Neuron (in vitro differentiated cells): ENCODE measurements around the gene OR11A1.

Experiments used
- H2AFZ ChIP-seq: one replicate; pipeline ENCODE4 v1.6.1; 2013; ENCODE audit warnings: low read depth, mild to moderate bottlenecking, inconsistent platforms, low read length, moderate library complexity
- H3K27me3 ChIP-seq: one replicate; pipeline ENCODE4 v1.6.1; 2013; ENCODE audit warnings: low read length; ENCODE audit not compliant: insufficient read depth
- H3K36me3 ChIP-seq: one replicate; pipeline ENCODE4 v1.6.1; 2013; ENCODE audit warnings: low read length; ENCODE audit not compliant: insufficient read depth
- H3K4me1 ChIP-seq: one replicate; pipeline ENCODE4 v1.6.1; 2013; ENCODE audit warnings: low read length; ENCODE audit not compliant: insufficient read depth
- H3K4me3 ChIP-seq: 2 replicates; pipeline ENCODE4 v1.5.1; 2013; ENCODE audit warnings: mild to moderate bottlenecking, low read length, moderate library complexity
- H3K9me3 ChIP-seq: one replicate; pipeline ENCODE4 v1.6.1; 2013; ENCODE audit warnings: low read length

Gene OR11A1

GRCh38 chr6:29490552-29490951 lies 33.7 kb upstream of the OR11A1 start:
- Histone ChIP-seq H3K9me3 (no peaks in the 10 kb centered on the region), H2AFZ (no peak overlapping the region), H3K4me3 (no peak overlapping the region), H3K4me1 (no peaks in the 10 kb centered on the region), H3K36me3 (no peaks in the 10 kb centered on the region), H3K27me3 (no peaks in the 10 kb centered on the region)

GRCh38 chr6:29490055-29490454 lies 33.2 kb upstream of the OR11A1 start:
- H3K4me1 ChIP-seq = no peaks in the 10 kb centered on the region
- no peak overlapping the region for H3K4me3 ChIP-seq
- no peaks in the 10 kb centered on the region for H3K36me3 ChIP-seq
- H3K27me3 ChIP-seq = no peaks in the 10 kb centered on the region
- no peak overlapping the region for H2AFZ ChIP-seq
- no peaks in the 10 kb centered on the region for H3K9me3 ChIP-seq

- Histone ChIP-seq H2AFZ (no peak overlapping the region), H3K9me3 (no peaks in the 10 kb centered on the region), H3K36me3 (no peaks in the 10 kb centered on the region), H3K4me1 (no peaks in the 10 kb centered on the region), H3K4me3 (no peak overlapping the region), H3K27me3 (no peaks in the 10 kb centered on the region)
Measured at GRCh38 chr6:29489286-29489685, 32.4 kb upstream of the OR11A1 start.

GRCh38 chr6:29488874-29489273 lies 32.0 kb upstream of the OR11A1 start:
- Histone ChIP-seq H3K4me3 (no peak overlapping the region), H3K36me3 (no peaks in the 10 kb centered on the region), H3K4me1 (no peaks in the 10 kb centered on the region), H3K27me3 (no peaks in the 10 kb centered on the region), H3K9me3 (no peaks in the 10 kb centered on the region), H2AFZ (no peak overlapping the region)

GRCh38 chr6:29487660-29488059 lies 30.8 kb upstream of the OR11A1 start, which contains the start of gene MAS1L:
Gene MAS1L (minus strand): TSS chr6:29487956. CDS start chr6:29487902, 54 bp downstream.
- Histone ChIP-seq H3K27me3 (no peaks in the 10 kb centered on the region), H3K9me3 (no peaks in the 10 kb centered on the region), H3K36me3 (no peaks in the 10 kb centered on the region), H3K4me1 (no peaks in the 10 kb centered on the region), H3K4me3 (no peak within 1 kb of the TSS), H2AFZ (no peak within 1 kb of the TSS)

- no peaks in the 10 kb centered on the region for H3K27me3 ChIP-seq
- no peak overlapping the region for H2AFZ ChIP-seq
- H3K36me3 ChIP-seq = no peaks in the 10 kb centered on the region
- no peaks in the 10 kb centered on the region for H3K4me1 ChIP-seq
- H3K9me3 ChIP-seq = no peaks in the 10 kb centered on the region
- H3K4me3 ChIP-seq = no peak overlapping the region
Measured at GRCh38 chr6:29487131-29487530, 30.3 kb upstream of the OR11A1 start.

GRCh38 chr6:29486577-29486976 lies 29.7 kb upstream of the OR11A1 start:
- H3K36me3 ChIP-seq = no peaks in the 10 kb centered on the region
- no peaks in the 10 kb centered on the region for H3K27me3 ChIP-seq
- H3K4me1 ChIP-seq = no peaks in the 10 kb centered on the region
- H3K9me3 ChIP-seq = no peaks in the 10 kb centered on the region
- no peak overlapping the region for H3K4me3 ChIP-seq
- no peak overlapping the region for H2AFZ ChIP-seq

- no peaks in the 10 kb centered on the region for H3K36me3 ChIP-seq
- no peak overlapping the region for H2AFZ ChIP-seq
- H3K9me3 ChIP-seq = no peaks in the 10 kb centered on the region
- no peak overlapping the region for H3K4me3 ChIP-seq
- no peaks in the 10 kb centered on the region for H3K27me3 ChIP-seq
- H3K4me1 ChIP-seq = no peaks in the 10 kb centered on the region
Measured at GRCh38 chr6:29483735-29484134, 26.9 kb upstream of the OR11A1 start.

GRCh38 chr6:29483186-29483585 lies 26.3 kb upstream of the OR11A1 start:
- H3K27me3 ChIP-seq = no peaks in the 10 kb centered on the region
- no peak overlapping the region for H2AFZ ChIP-seq
- H3K9me3 ChIP-seq = no peaks in the 10 kb centered on the region
- H3K4me3 ChIP-seq = no peak overlapping the region
- H3K4me1 ChIP-seq = no peaks in the 10 kb centered on the region
- no peaks in the 10 kb centered on the region for H3K36me3 ChIP-seq

GRCh38 chr6:29479560-29479959 lies 22.7 kb upstream of the OR11A1 start:
- Histone ChIP-seq H3K9me3 (no peaks in the 10 kb centered on the region), H3K4me1 (no peaks in the 10 kb centered on the region), H3K4me3 (no peak overlapping the region), H2AFZ (no peak overlapping the region), H3K27me3 (no peaks in the 10 kb centered on the region), H3K36me3 (no peaks in the 10 kb centered on the region)

- Histone ChIP-seq H3K9me3 (no peaks in the 10 kb centered on the region), H3K4me1 (no peaks in the 10 kb centered on the region), H3K4me3 (no peak overlapping the region), H3K27me3 (no peaks in the 10 kb centered on the region), H2AFZ (no peak overlapping the region), H3K36me3 (no peaks in the 10 kb centered on the region)
Measured at GRCh38 chr6:29478740-29479139, 21.9 kb upstream of the OR11A1 start.

GRCh38 chr6:29477923-29478450 lies 21.1 kb upstream of the OR11A1 start:
- H3K36me3 ChIP-seq = no peaks in the 10 kb centered on the region
- H3K4me1 ChIP-seq = no peaks in the 10 kb centered on the region
- H3K4me3 ChIP-seq = no peak overlapping the region
- H2AFZ ChIP-seq = no peak overlapping the region
- no peaks in the 10 kb centered on the region for H3K27me3 ChIP-seq
- H3K9me3 ChIP-seq = no peaks in the 10 kb centered on the region

- no peak overlapping the region for H2AFZ ChIP-seq
- no peak overlapping the region for H3K4me3 ChIP-seq
- H3K4me1 ChIP-seq = no peaks in the 10 kb centered on the region
- peaks cover 4% of the 10 kb centered on the region for H3K27me3 ChIP-seq
- H3K36me3 ChIP-seq = no peaks in the 10 kb centered on the region
- H3K9me3 ChIP-seq = no peaks in the 10 kb centered on the region
Measured at GRCh38 chr6:29474996-29475395, 18.1 kb upstream of the OR11A1 start.

- Histone ChIP-seq H3K4me1 (no peaks in the 10 kb centered on the region), H2AFZ (no peak overlapping the region), H3K9me3 (no peaks in the 10 kb centered on the region)
Measured at GRCh38 chr6:29466241-29466640, 9.4 kb upstream of the OR11A1 start.

More at GRCh38 chr6:29466241-29466640, 9.4 kb upstream of the OR11A1 start:
- H3K36me3 ChIP-seq = no peaks in the 10 kb centered on the region
- H3K4me3 ChIP-seq = no peak overlapping the region
- H3K27me3 ChIP-seq = peaks cover 4% of the 10 kb centered on the region
